Upper lobe of right lung (tissue), 1 donor: ENCODE data around the gene GPS1. TPM values are rescaled to one million over a fixed set of nuclear protein-coding genes. Genes with fewer than 3 reads are reported as not detected.

ENCODE experiments used
- ATAC-seq: fragments of 200-7000 bp; cut with Tn5 transposase; one replicate; pipeline ENCODE4 v1.9.1; 2020; ENCODE audit warnings: mild to moderate bottlenecking, moderate library complexity
- DNase-seq: peaks from one replicate; pipeline ENCODE4 v3.0.0-alpha.2; 2020
- H3K27ac ChIP-seq: fragments of 200-600 bp; one replicate; pipeline ENCODE4 v1.8.0; 2022
- H3K27me3 ChIP-seq: fragments of 200-600 bp; one replicate; pipeline ENCODE4 v1.8.0; 2022; ENCODE audit warnings: mild to moderate bottlenecking
- H3K36me3 ChIP-seq: fragments of 200-600 bp; one replicate; pipeline ENCODE4 v1.8.0; 2022
- H3K4me1 ChIP-seq: fragments of 200-600 bp; one replicate; pipeline ENCODE4 v1.8.0; 2022
- H3K4me3 ChIP-seq: fragments of 200-600 bp; one replicate; pipeline ENCODE4 v1.8.0; 2022; ENCODE audit warnings: mild to moderate bottlenecking
- H3K9me3 ChIP-seq: fragments of 200-600 bp; one replicate; pipeline ENCODE4 v1.8.0; 2022
- intact Hi-C: fragments of 100-400 bp; cut with DNase I; formaldehyde crosslinking; loops from one replicate; pipeline ENCODE4 v1.11.0; 2022
- total RNA-seq: library from RNA; stranded (reverse); fragmentation: NEBNext Ultra II Directional; extraction: Animal tissue kit (Norgen Biotek cat#: 25700); gene quantifications from one replicate; pipeline ENCODE4 v1.2.1, GENCODE V29; 2021
- TF ChIP-seq, protein P1 (sequence below): fragments of 200-600 bp; IDR thresholded peaks from one replicate; pipeline ENCODE4 v1.8.0; 2022; ENCODE audit warnings: antibody characterized with exemption
- donor health status: DM: no; HTN: yes; CAD: no; lungs with severe emphysema.

The GPS1 gene
- total RNA-seq, 1 donor from 2014 or later = 78.0 TPM

DNA sequence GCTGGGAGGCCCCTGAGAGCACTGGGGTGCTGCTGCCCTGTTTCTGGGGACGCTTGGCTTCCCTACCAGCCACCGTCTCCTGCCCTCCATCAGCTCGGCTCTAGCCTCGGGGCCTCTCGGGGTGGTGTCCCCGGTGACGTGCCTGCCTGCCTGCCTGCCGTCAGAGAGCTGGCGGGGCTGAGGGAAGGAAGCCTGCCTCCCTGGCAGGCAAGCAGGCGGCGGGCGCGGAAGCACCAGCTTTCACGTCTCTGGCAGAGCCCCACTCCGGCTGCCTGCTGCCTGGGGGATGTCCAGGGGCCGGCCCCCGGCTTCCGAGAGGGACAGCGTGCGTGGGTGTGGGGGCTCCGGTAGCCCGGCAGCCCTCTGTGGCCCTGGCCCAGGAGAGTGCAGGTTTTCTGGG lies 38.4 kb upstream of the GPS1 start:
- peaks cover 3% of the 10 kb centered on the region for H3K4me1 ChIP-seq
- H3K27ac ChIP-seq = peak overlapping the region; percentile 78
- TF ChIP-seq, protein P1, sequence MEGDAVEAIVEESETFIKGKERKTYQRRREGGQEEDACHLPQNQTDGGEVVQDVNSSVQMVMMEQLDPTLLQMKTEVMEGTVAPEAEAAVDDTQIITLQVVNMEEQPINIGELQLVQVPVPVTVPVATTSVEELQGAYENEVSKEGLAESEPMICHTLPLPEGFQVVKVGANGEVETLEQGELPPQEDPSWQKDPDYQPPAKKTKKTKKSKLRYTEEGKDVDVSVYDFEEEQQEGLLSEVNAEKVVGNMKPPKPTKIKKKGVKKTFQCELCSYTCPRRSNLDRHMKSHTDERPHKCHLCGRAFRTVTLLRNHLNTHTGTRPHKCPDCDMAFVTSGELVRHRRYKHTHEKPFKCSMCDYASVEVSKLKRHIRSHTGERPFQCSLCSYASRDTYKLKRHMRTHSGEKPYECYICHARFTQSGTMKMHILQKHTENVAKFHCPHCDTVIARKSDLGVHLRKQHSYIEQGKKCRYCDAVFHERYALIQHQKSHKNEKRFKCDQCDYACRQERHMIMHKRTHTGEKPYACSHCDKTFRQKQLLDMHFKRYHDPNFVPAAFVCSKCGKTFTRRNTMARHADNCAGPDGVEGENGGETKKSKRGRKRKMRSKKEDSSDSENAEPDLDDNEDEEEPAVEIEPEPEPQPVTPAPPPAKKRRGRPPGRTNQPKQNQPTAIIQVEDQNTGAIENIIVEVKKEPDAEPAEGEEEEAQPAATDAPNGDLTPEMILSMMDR = no peak
- no peak for DNase-seq
- no peaks in the 10 kb centered on the region for H3K9me3 ChIP-seq
- no peaks in the 10 kb centered on the region for H3K36me3 ChIP-seq
- peak overlapping the region; percentile 16 for H3K4me3 ChIP-seq
- no peaks in the 10 kb centered on the region for H3K27me3 ChIP-seq
- peak; percentile 1 for ATAC-seq
- intact Hi-C loops = no loop called here

DNA sequence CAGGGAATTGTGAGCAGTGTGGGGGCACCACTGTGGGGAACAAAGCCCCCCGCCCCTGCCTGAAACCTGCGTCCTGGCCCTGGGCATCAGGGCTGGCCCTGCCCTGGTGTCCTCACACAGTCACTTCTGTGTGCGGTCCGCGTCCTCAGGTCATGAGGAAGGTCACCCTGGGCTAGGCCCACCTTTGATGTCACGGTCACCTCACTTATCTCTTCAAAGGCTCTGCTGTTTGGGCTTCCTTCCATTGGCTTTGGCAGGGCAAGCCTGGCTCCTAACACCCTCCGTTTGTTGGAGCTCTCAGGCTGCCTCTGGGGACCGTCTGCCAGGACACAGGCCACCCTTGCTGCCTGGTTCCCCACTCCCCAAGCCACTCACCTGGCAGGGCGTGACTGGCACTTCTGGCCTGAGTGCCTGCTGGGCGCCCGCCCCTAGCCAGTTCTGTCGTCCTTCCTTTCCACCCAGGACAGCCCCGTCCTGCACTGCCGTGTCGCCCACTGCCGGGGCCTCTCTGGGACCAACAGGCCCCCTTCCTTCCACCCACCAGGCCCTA lies 37.9 kb upstream of the GPS1 start:
- H3K4me1 ChIP-seq = peaks cover 3% of the 10 kb centered on the region
- H3K27me3 ChIP-seq = no peaks in the 10 kb centered on the region
- peak overlapping the region; percentile 78 for H3K27ac ChIP-seq
- H3K4me3 ChIP-seq = peak overlapping the region; percentile 16
- intact Hi-C loops = no loop called here
- no peaks in the 10 kb centered on the region for H3K36me3 ChIP-seq
- no peaks in the 10 kb centered on the region for H3K9me3 ChIP-seq
- ATAC-seq (peak; percentile 58), DNase-seq (peak; percentile 90)
- TF ChIP-seq, protein P1 = no peak

DNA sequence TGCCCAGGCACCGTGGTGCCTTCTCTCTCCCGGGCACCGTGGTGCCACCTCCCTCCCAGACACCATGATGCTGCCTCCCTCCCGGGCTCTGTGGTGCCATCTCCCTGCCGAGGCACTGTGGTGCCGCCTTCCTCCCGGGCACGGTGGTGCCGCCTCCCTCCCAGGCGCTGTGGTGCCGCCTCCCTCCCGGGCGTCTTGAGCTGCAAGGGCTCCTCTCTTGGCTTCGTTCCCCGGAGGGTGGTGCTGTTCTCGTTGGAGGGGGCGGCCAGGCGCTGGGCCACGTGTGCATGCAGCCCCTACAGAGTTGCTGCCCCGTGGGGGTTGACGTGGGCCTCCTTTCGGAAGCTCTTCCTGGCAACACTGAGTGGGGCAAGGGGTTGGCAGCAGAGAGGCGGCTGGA lies 37.3 kb upstream of the GPS1 start:
- H3K4me1 ChIP-seq = peaks cover 3% of the 10 kb centered on the region
- peak overlapping the region; percentile 78 for H3K27ac ChIP-seq
- no peaks in the 10 kb centered on the region for H3K27me3 ChIP-seq
- DNase-seq (peak; percentile 83), ATAC-seq (peak; percentile 39)
- H3K4me3 ChIP-seq = peak overlapping the region; percentile 10
- intact Hi-C loops = no loop called here
- no peaks in the 10 kb centered on the region for H3K36me3 ChIP-seq
- no peaks in the 10 kb centered on the region for H3K9me3 ChIP-seq
- TF ChIP-seq, protein P1 = no peak

DNA sequence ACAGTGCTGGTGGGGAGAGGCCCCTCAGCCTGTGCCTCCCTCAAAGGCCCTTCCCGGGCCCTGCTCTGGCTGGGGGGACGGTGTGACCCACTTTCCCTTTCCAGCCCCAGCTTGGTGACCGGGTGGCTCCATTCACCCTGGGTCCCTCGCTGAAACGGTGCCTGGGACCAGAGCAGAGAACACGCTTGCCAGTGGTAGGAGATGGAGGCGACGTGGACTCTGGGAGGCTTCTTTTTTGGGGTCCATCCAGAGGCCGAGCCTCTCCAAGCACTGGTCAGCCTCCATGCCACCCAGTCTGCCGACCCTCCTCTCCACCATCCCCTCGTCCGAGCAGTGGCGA lies 36.8 kb upstream of the GPS1 start:
- intact Hi-C loops = no loop called here
- ATAC-seq (no peak), DNase-seq (no peak)
- H3K4me1 ChIP-seq = peaks cover 3% of the 10 kb centered on the region
- no peaks in the 10 kb centered on the region for H3K9me3 ChIP-seq
- H3K36me3 ChIP-seq = no peaks in the 10 kb centered on the region
- H3K27me3 ChIP-seq = no peaks in the 10 kb centered on the region
- TF ChIP-seq, protein P1 = no peak
- H3K4me3 ChIP-seq = no peak overlapping the region
- H3K27ac ChIP-seq = no peak overlapping the region

DNA sequence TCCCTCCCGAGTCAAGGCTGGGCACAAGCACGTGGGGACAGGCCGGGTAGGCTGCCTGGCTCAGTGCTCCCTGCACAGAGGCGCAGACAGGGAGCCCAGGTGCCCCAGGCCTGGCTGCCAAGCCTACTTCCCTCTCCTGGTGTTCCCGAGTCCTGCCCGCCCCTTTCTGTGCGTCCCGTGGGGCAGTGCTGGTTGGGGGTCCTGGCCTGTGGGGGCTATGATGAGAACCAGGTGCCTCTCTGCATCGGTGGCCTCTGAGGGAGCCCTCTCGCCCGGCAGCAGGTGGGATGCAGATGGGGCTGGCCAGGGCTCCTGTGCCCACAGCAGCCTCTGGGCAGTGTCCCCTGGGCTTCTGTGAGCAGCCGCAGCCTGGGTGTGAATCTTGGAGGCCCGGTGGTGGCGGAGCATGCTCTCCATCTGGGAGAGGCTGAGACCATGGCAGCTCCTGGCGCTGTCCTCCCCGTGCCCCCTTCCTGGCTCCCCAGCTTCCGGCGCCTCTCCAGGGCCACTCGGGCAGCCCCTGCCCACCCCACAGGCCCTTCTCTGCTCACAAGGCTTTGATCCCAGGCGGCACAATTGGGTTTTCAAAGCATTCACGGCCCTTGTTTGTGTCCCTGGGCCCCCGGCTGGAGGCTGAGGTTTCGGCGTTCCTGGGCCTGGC lies 36.3 kb upstream of the GPS1 start:
- Histone ChIP-seq H3K4me1 (peaks cover 3% of the 10 kb centered on the region), H3K9me3 (no peaks in the 10 kb centered on the region), H3K4me3 (no peak overlapping the region), H3K27ac (no peak overlapping the region), H3K27me3 (no peaks in the 10 kb centered on the region), H3K36me3 (no peaks in the 10 kb centered on the region)
- TF ChIP-seq, protein P1 = no peak
- DNase-seq (no peak), ATAC-seq (no peak)
- intact Hi-C loops = no loop called here
